Upper lobe of left lung (tissue), 6 donors: ENCODE measurements around the gene TERB1. TPM values are rescaled to one million over a fixed set of nuclear protein-coding genes. Genes with fewer than 3 reads are reported as not detected.

Experiments used
- ATAC-seq, 2 donors: fragments of 200-7000 bp; cut with Tn5 transposase; one replicate each; pipeline ENCODE4 v1.9.1; 2022; ENCODE audit warnings: mild to moderate bottlenecking in 2 of 2, moderate library complexity in 2 of 2; ENCODE audit not compliant: low FRiP score in 2 of 2
- DNase-seq, 2 donors: peaks; one replicate each; pipeline ENCODE4 v3.0.0-alpha.2; 2019 to 2020
- H3K27ac ChIP-seq, 4 donors: fragments of 200-600 bp; sonication (generic); one replicate each; pipeline ENCODE4 v1.5.1; 2016 to 2019
- H3K27me3 ChIP-seq, 4 donors: fragments of 200-600 bp; sonication (generic); one replicate each; pipeline ENCODE4 v1.5.1; 2017 to 2019
- H3K36me3 ChIP-seq, 4 donors: fragments of 200-600 bp; sonication (generic); one replicate each; pipeline ENCODE4 v1.5.1; 2016 to 2019
- H3K4me1 ChIP-seq, 4 donors: fragments of 200-600 bp; sonication (generic); one replicate each; pipeline ENCODE4 v1.5.1; 2018 to 2019
- H3K4me3 ChIP-seq, 4 donors: fragments of 200-600 bp; sonication (generic); one replicate each; pipeline ENCODE4 v1.5.1; 2017 to 2019; ENCODE audit warnings: mild to moderate bottlenecking in 2 of 4, moderate library complexity in 1 of 4
- H3K9me3 ChIP-seq, 4 donors: fragments of 200-600 bp; sonication (generic); one replicate each; pipeline ENCODE4 v1.5.1; 2018 to 2019
- CTCF ChIP-seq, 6 experiments: fragments of 450-650 bp in 4 of 6; fragments of 200-600 bp in 2 of 6; sonication (generic) in 2 of 6; IDR thresholded peaks; one replicate each; pipeline ENCODE4 v1.5.1; 2016 to 2019; ENCODE audit warnings: antibody characterized with exemption in 6 of 6
- EP300 ChIP-seq, 4 donors: sonication (generic); formaldehyde crosslinking; IDR thresholded peaks; one replicate each; pipeline ENCODE4 v1.5.1; 2017; ENCODE audit warnings: antibody characterized with exemption in 4 of 4, control low read depth in 2 of 4
- POLR2A ChIP-seq, 4 donors: fragments of 450-650 bp; IDR thresholded peaks; one replicate each; pipeline ENCODE4 v1.5.1; 2016 to 2017; ENCODE audit warnings: antibody characterized with exemption in 4 of 4, mild to moderate bottlenecking in 2 of 4
- POLR2AphosphoS5 ChIP-seq, 2 donors: sonication (generic); formaldehyde crosslinking; IDR thresholded peaks; one replicate each; pipeline ENCODE4 v1.5.1; 2017; ENCODE audit warnings: antibody characterized with exemption in 2 of 2
- WGBS, 2 donors: methylation state at CpG; one replicate each; pipeline ENCODE4 v1.1.5; 2017 to 2018; 5-methylcytosine and 5-hydroxymethylcytosine counted together
- total RNA-seq, 6 donors: library from RNA; depleted of rRNA in 4 of 6; stranded (reverse); fragments of >200 nt in 4 of 6; gene quantifications; one replicate each; pipeline versions ENCODE4 v1.1.0 to v1.2.1, GENCODE V29; 2016 to 2021
- donor health status: DM: no; HTN: no; CAD: no; lungs with moderate emphysema.
- donor health status: DM: no; HTN: yes; CAD: no; lungs with severe emphysema.

TERB1 gene
- total RNA-seq, 6 donors from 2014 or later = 0.31 to 0.55 TPM; not detected in 4

DNA sequence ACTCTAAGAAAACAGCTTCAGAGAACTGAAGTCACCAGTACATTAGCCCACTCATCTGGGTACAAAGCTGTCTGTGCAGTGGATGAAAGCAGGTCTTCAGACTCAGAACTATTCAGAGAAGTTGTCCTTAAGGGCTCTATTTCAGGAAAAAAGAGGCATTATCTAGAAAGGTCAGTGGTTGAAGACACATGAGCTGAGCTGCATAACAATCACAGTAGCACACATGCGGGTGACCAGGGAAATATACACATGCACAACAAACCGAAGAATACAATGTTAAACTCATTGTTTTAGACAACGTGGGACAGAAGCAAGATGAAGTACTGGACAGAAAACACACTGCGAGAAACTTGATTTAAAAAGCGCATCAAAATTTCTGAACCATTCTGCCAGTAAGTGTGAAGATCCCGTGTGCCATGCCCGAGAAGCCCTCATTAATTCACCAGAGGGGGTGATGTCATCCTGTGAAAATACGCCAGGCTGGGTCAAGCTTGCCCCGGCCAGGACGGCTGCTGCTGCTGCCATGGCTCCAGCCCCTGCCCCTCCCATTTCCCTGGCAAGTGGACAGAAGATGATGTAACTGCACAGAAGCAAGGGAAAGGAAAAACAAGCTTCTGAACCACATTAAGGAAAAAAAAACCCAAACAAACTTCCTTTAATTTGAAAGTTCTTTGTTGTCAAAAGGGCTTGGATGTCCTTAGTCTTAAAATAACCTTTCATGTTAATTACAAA lies 60.0 kb downstream of the TERB1 start:
- ATAC-seq = peak; percentile 86 to 96
- Histone ChIP-seq H3K4me1 (peaks cover 42 to 54% (median 48%) of the 10 kb centered on the region in 4 donors), H3K4me3 (no peak overlapping the region), H3K36me3 (peaks cover 15 to 89% (median 44%) of the 10 kb centered on the region in 4 donors), H3K27ac (peak overlapping the region; percentile 80 to 89 (median 82)), H3K9me3 (no peaks in the 10 kb centered on the region), H3K27me3 (no peaks in the 10 kb centered on the region)
- TF ChIP-seq POLR2AphosphoS5 (IDR thresholded peaks at IDR 0.05) (peak; percentile 49 to 52), CTCF (IDR thresholded peaks at IDR 0.05) (no peak)
- WGBS, 2 donors = 33% methylated on average over 10 of the region's 10 CpGs
- DNase-seq = peak; percentile 62 to 91

GRCh38 chr16:66740533-66740932 lies 60.9 kb downstream of the TERB1 start:
- 45 to 46% methylated on average over 2 of the region's 2 CpGs for WGBS, 2 donors
- peaks cover 40 to 51% (median 43%) of the 10 kb centered on the region in 4 donors for H3K4me1 ChIP-seq
- DNase-seq (peak in 1 of 2 donors; percentile 28), ATAC-seq (peak in 1 of 2 donors; percentile 76)
- H3K9me3 ChIP-seq = no peaks in the 10 kb centered on the region
- H3K36me3 ChIP-seq = peaks cover 11 to 90% (median 49%) of the 10 kb centered on the region in 4 donors
- TF ChIP-seq CTCF (IDR thresholded peaks at IDR 0.05) = no peak
- peak; percentile 22 to 50 for TF ChIP-seq POLR2AphosphoS5 (IDR thresholded peaks at IDR 0.05)
- H3K27ac ChIP-seq = peak overlapping the region; percentile 80 to 89 (median 82)
- no peak overlapping the region for H3K4me3 ChIP-seq
- no peaks in the 10 kb centered on the region for H3K27me3 ChIP-seq

DNA sequence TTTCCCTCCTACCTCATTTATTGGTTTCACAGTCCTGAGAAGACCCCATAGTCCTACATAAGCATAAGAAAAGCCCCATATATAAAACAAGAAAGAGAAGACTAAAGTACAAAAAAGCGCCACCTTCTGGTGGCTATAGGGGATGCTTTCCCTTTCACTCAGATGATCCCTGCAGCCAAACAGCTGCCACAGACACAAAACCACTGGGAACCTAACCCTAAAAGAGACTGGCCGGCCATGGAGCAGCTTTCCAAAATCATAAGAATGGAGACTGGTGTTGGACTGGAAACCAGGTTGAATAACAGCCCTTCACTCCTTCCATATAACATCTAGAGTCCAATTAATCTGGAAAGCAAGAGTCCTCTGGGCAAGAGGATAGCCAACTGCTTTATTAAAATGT lies 61.4 kb downstream of the TERB1 start:
- no peak overlapping the region for H3K4me3 ChIP-seq
- 44 to 69% methylated on average over 2 of the region's 2 CpGs for WGBS, 2 donors
- DNase-seq = no peak
- no peak for ATAC-seq
- H3K27me3 ChIP-seq = no peaks in the 10 kb centered on the region
- peaks cover 10 to 90% (median 49%) of the 10 kb centered on the region in 4 donors for H3K36me3 ChIP-seq
- no peaks in the 10 kb centered on the region for H3K9me3 ChIP-seq
- peaks cover 40 to 51% (median 42%) of the 10 kb centered on the region in 4 donors for H3K4me1 ChIP-seq
- peak overlapping the region; percentile 80 to 89 (median 82) for H3K27ac ChIP-seq
- TF ChIP-seq EP300 (IDR thresholded peaks at IDR 0.05) (no peak), POLR2AphosphoS5 (IDR thresholded peaks at IDR 0.05) (no peak), POLR2A (IDR thresholded peaks at IDR 0.05) (no peak), CTCF (IDR thresholded peaks at IDR 0.05) (peak in 5 of 6 experiments; percentile 41 to 59 (median 43))

DNA sequence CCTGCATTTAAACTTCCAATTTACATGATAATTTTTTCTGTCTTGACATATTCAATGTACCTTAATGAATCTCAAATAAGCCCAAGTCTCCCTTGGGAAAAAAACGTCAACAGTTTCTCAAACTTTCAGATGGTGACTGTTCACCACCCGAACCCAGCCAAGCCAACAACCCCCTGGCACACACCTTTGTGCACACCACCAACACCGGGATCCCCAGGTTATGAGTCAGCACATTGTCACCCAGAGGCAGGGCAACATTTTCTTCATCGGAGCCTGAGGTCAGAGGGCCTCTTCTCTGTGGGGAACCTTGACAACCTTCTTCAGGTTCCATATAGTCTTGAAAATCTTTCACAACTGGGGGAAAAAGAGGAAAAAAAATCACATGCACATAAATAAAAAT lies 65.5 kb downstream of the TERB1 start:
- DNase-seq (no peak), ATAC-seq (no peak)
- Histone ChIP-seq H3K36me3 (peaks cover 36 to 95% (median 70%) of the 10 kb centered on the region in 4 donors), H3K9me3 (no peaks in the 10 kb centered on the region), H3K27me3 (no peaks in the 10 kb centered on the region), H3K4me1 (peaks cover 17 to 20% (median 17%) of the 10 kb centered on the region in 4 donors), H3K27ac (no peak overlapping the region), H3K4me3 (no peak overlapping the region)
- 91 to 93% methylated on average over 4 of the region's 4 CpGs for WGBS, 2 donors
- TF ChIP-seq EP300 (IDR thresholded peaks at IDR 0.05) (no peak), POLR2AphosphoS5 (IDR thresholded peaks at IDR 0.05) (no peak), CTCF (IDR thresholded peaks at IDR 0.05) (no peak), POLR2A (IDR thresholded peaks at IDR 0.05) (no peak)

GRCh38 chr16:66731101-66731500 lies 70.3 kb downstream of the TERB1 start:
- 90 to 92% methylated on average over 4 to 7 of the region's 7 CpGs for WGBS, 2 donors
- TF ChIP-seq POLR2A (IDR thresholded peaks at IDR 0.05) = no peak
- TF ChIP-seq EP300 (IDR thresholded peaks at IDR 0.05) = no peak
- TF ChIP-seq POLR2AphosphoS5 (IDR thresholded peaks at IDR 0.05) = no peak
- no peaks in the 10 kb centered on the region for H3K9me3 ChIP-seq
- no peak for ATAC-seq
- H3K4me3 ChIP-seq = no peak overlapping the region
- H3K4me1 ChIP-seq = peaks cover 0 to 10% (median 7%) of the 10 kb centered on the region in 4 donors
- H3K27ac ChIP-seq = no peak overlapping the region
- DNase-seq = no peak
- H3K36me3 ChIP-seq = peaks cover 44 to 94% (median 90%) of the 10 kb centered on the region in 4 donors
- no peaks in the 10 kb centered on the region for H3K27me3 ChIP-seq
